K562 (cell line): ENCODE data around the gene MIEF1. TPM values are rescaled to one million over a fixed set of nuclear protein-coding genes. Genes with fewer than 3 reads are reported as not detected.

ENCODE experiments used
- ATAC-seq: fragments of 200-7000 bp; cut with Tn5 transposase; 3 replicates; pipeline ENCODE4 v1.9.1; 2020; ENCODE audit warnings: moderate library complexity
- BruUV-seq: library from RNA; stranded (reverse); fragments of 400-500 nt; replicated peaks from 2 replicates; lab custom pipeline; 2021; lab: Mats Ljungman, UMichigan
- CTCF ChIA-PET: fragments of 300-600 bp; formaldehyde crosslinking; extraction: SDS; loops from one replicate; lab custom pipeline; 2021; ENCODE audit warnings: low intra/inter-chr PET ratio; lab: Yijun Ruan, JAX
- POLR2A ChIA-PET: fragments of 300-600, 350-650 bp; sonication (Branson Sonifier 250); formaldehyde crosslinking; extraction: SDS; loops from one replicate; lab custom pipeline; 2021; ENCODE audit warnings: antibody characterized with exemption, inconsistent platforms; lab: Yijun Ruan, JAX
- DNase-seq, 4 experiments: peaks; one replicate each; pipeline versions ENCODE4 v3.0.0 to v3.0.0-alpha.2; 2011 to 2018; ENCODE audit warnings: low spot score in 3 of 4, mixed read lengths in 3 of 4; ENCODE audit errors: extremely low read depth in 1 of 4
- FAIRE-seq: peaks from 2 replicates; lab custom pipeline; 2011; peaks lifted over from hg19 to GRCh38; lab: Jason Lieb, UNC
- H2AFZ ChIP-seq: 2 replicates; pipeline ENCODE4 v1.6.0; 2011; ENCODE audit warnings: low read depth, low read length, control low read depth, inconsistent platforms
- H3K27ac ChIP-seq: fragments of 200-600 bp; 3 replicates; pipeline ENCODE4 v1.8.0; 2011; ENCODE audit warnings: low read depth, mild to moderate bottlenecking, control low read depth, inconsistent platforms, low read length, moderate library complexity, mixed read lengths; ENCODE audit errors: extremely low read depth
- H3K27me3 ChIP-seq, 2 experiments: fragments of 300-600 bp in 1 of 2; 2 replicates in 1 of 2; 3 replicates in 1 of 2; pipeline versions ENCODE4 v1.6.0 to v1.8.0; 2011; ENCODE audit warnings: inconsistent platforms in 2 of 2, low read length in 2 of 2, mild to moderate bottlenecking in 1 of 2, mixed read lengths in 1 of 2, moderate library complexity in 1 of 2; ENCODE audit not compliant: control insufficient read depth in 2 of 2, insufficient read depth in 2 of 2
- H3K36me3 ChIP-seq: fragments of 300-600 bp; 3 replicates; pipeline ENCODE4 v1.8.0; 2011; ENCODE audit warnings: mild to moderate bottlenecking, low read length, inconsistent platforms; ENCODE audit not compliant: control insufficient read depth, insufficient read depth
- H3K4me1 ChIP-seq, 2 experiments: fragments of 200-600 bp in 1 of 2; replicated peaks in 1 of 2; 2 replicates in 1 of 2; 3 replicates in 1 of 2; pipeline versions ENCODE4 v1.5.1 to v1.8.0; 2011; ENCODE audit warnings: inconsistent platforms in 2 of 2, low read length in 2 of 2, mild to moderate bottlenecking in 1 of 2, mixed read lengths in 1 of 2, moderate library complexity in 1 of 2; ENCODE audit not compliant: control insufficient read depth in 2 of 2, insufficient read depth in 2 of 2
- H3K4me2 ChIP-seq: 2 replicates; pipeline ENCODE4 v1.6.1; 2011; ENCODE audit warnings: low read length, control low read depth, inconsistent platforms, mixed read lengths; ENCODE audit not compliant: insufficient read depth
- H3K4me3 ChIP-seq: fragments of 200-600 bp; sonication (generic), shearing (Covaris generic); 2 replicates; pipeline ENCODE4 v1.5.1; 2016; ENCODE audit warnings: control low read depth, inconsistent platforms
- H3K79me2 ChIP-seq: fragments of 200-600 bp; 3 replicates; pipeline ENCODE4 v1.8.0; 2011; ENCODE audit warnings: low read length, inconsistent platforms; ENCODE audit not compliant: control insufficient read depth, insufficient read depth
- H3K9ac ChIP-seq, 2 experiments: 2 replicates each; pipeline versions ENCODE4 v1.6.0 to v1.6.1; 2011; ENCODE audit warnings: low read depth in 2 of 2, low read length in 2 of 2, control low read depth in 1 of 2, inconsistent platforms in 1 of 2, mild to moderate bottlenecking in 1 of 2, mixed read lengths in 1 of 2; ENCODE audit not compliant: insufficient read depth in 1 of 2
- H3K9me1 ChIP-seq: one replicate; pipeline ENCODE4 v1.6.0; 2011; ENCODE audit warnings: inconsistent platforms, mild to moderate bottlenecking, low read length, moderate library complexity; ENCODE audit not compliant: control insufficient read depth, insufficient read depth
- H3K9me3 ChIP-seq: replicated peaks from 2 replicates; pipeline ENCODE4 v1.5.1; 2011; ENCODE audit warnings: low read depth, low read length, inconsistent platforms; ENCODE audit not compliant: control insufficient read depth, insufficient read depth
- H4K20me1 ChIP-seq: replicated peaks from 2 replicates; pipeline ENCODE4 v1.6.1; 2011; ENCODE audit warnings: low read length, inconsistent platforms, mixed read lengths; ENCODE audit not compliant: control insufficient read depth, insufficient read depth
- BCLAF1 ChIP-seq, 2 experiments: fragments of 450-650 bp in 1 of 2; IDR thresholded peaks; 2 replicates each; pipeline ENCODE4 v1.6.1; 2011 to 2017; ENCODE audit warnings: low read depth in 2 of 2, antibody characterized with exemption in 1 of 2, borderline replicate concordance in 1 of 2, low read length in 1 of 2, mild to moderate bottlenecking in 1 of 2, mixed read lengths in 1 of 2; ENCODE audit not compliant: control insufficient read depth in 1 of 2
- CBX3 ChIP-seq, 2 experiments: IDR thresholded peaks; 1 replicate in 1 of 2; 2 replicates in 1 of 2; pipeline ENCODE4 v1.6.1; 2012; ENCODE audit warnings: inconsistent platforms in 2 of 2, low read length in 2 of 2, borderline replicate concordance in 1 of 2, control low read depth in 1 of 2
- DMBX1 ChIP-seq: fragments of 250-450 bp; sonication (Bioruptor Pico); IDR thresholded peaks from 2 replicates; pipeline ENCODE4 v1.8.0; 2022; ENCODE audit warnings: inconsistent platforms, mild to moderate bottlenecking, moderate library complexity, borderline replicate concordance
- NFATC3 ChIP-seq: fragments of 450-650 bp; IDR thresholded peaks from 2 replicates; pipeline ENCODE4 v1.6.1; 2017; ENCODE audit warnings: mild to moderate bottlenecking
- NFIC ChIP-seq: fragments of 450-650 bp; IDR thresholded peaks from 2 replicates; pipeline ENCODE4 v1.6.1; 2017; ENCODE audit warnings: mild to moderate bottlenecking, inconsistent platforms
- PML ChIP-seq: IDR thresholded peaks from 2 replicates; pipeline ENCODE4 v1.6.1; 2012; ENCODE audit warnings: low read length, inconsistent platforms
- RBM14 ChIP-seq: fragments of 200-400 bp; formaldehyde crosslinking; IDR thresholded peaks from 2 replicates; pipeline ENCODE4 v1.6.1; 2018; ENCODE audit warnings: low read depth, mild to moderate bottlenecking, low read length, moderate library complexity, borderline replicate concordance; ENCODE audit not compliant: insufficient read depth
- SREBF2 ChIP-seq: sonication (generic); formaldehyde crosslinking; IDR thresholded peaks from 2 replicates; pipeline ENCODE4 v1.4.0; 2020; ENCODE audit warnings: mild to moderate bottlenecking, missing genetic modification reagents
- ZBTB5 ChIP-seq: fragments of 450-650 bp; IDR thresholded peaks from 2 replicates; pipeline ENCODE4 v1.6.1; 2017; ENCODE audit warnings: antibody characterized with exemption
- ZNF23 ChIP-seq: fragments of 250-450 bp; sonication (Bioruptor Pico); IDR thresholded peaks from 2 replicates; pipeline ENCODE4 v1.4.0; 2020; ENCODE audit warnings: mild to moderate bottlenecking
- ZNF644 ChIP-seq: fragments of 200-800 bp; sonication (Bioruptor generic); IDR thresholded peaks from 2 replicates; pipeline ENCODE4 v1.6.1; 2016; ENCODE audit warnings: low read depth, missing genetic modification characterization, missing compliant biosample characterization
- ZNF717 ChIP-seq: fragments of 250-450 bp; sonication (Bioruptor Pico); IDR thresholded peaks from 2 replicates; pipeline ENCODE4 v1.5.0; 2021
- WGBS: fragments of 100-300 bp; shearing (Covaris generic); methylation state at CpG from one replicate; pipeline ENCODE4 v1.1.6; 2016; ENCODE audit warnings: low coverage, mixed read lengths; ENCODE audit not compliant: insufficient coverage; ENCODE audit errors: missing lambda C conversion rate; 5-methylcytosine and 5-hydroxymethylcytosine counted together
- in situ Hi-C: fragments of 300-500 bp; cut with MboI; formaldehyde crosslinking; loops from 4 replicates; pipeline ENCODE4 v1.15.0; 2018; ENCODE audit warnings: inconsistent platforms, mixed read lengths
- intact Hi-C: fragments of 100-400 bp; cut with micrococcal nuclease; formaldehyde crosslinking; loops from 2 replicates; pipeline ENCODE4 v1.14.2; 2022
- polyA plus RNA-seq, 8 experiments: library from polyadenylated mRNA; depleted of rRNA in 4 of 8; stranded (reverse) in 5 of 8; unstranded in 3 of 8; fragments of >200 nt; fragmentation: Nextera tagmentation in 2 of 8; fragmentation: Illumina TruSeq in 1 of 8; extraction: Ambion mirVana in 2 of 8; extraction: Trizol in 1 of 8; gene quantifications; 2 replicates each; pipeline versions ENCODE4 v1.2.1 to v1.2.3, GENCODE V29; 2011 to 2014; ENCODE audit warnings: inconsistent platforms in 1 of 8, missing spikeins in 1 of 8
- total RNA-seq, 7 experiments: library from RNA; depleted of rRNA in 6 of 7; stranded (reverse); fragments of >200 nt in 6 of 7; fragmentation: Illumina TruSeq in 2 of 7; extraction: Trizol in 2 of 7; gene quantifications; 2 replicates each; pipeline versions ENCODE4 v1.2.1 to v1.2.3, GENCODE V29; 2011 to 2021; ENCODE audit warnings: low replicate concordance in 1 of 7

MIEF1 gene
- total and polyA plus RNA-seq, 9 of the 15 experiments (the other 6 are each of a cell fraction or from before 2014, with no cell fraction given) = 10.9 to 51.8 (median 25.5) TPM

GRCh38 chr22:39493759-39494158, 8.3 kb upstream of the MIEF1 start:
- no TSS peak for BruUV-seq
- intact Hi-C loops = no loop called here

More at GRCh38 chr22:39493759-39494158, 8.3 kb upstream of the MIEF1 start:
- DNase-seq (no peak), ATAC-seq (no peak), FAIRE-seq (no peak)
- ChIA-PET CTCF (interaction anchor here (0.7 to 2.8 kb wide), 3 partner anchors 21 to 37 kb away, joined by 3 to 18 read pairs (median 8); no protein-coding TSS in a partner anchor), POLR2A (interaction anchor here (0.7 to 1.0 kb wide), 3 partner anchors 29 to 182 kb away, joined by 3 to 4 read pairs (median 3); no protein-coding TSS in a partner anchor)
- in situ Hi-C loops = no loop called here
- H3K4me2 ChIP-seq = no peak overlapping the region
- no peak overlapping the region for H3K9ac ChIP-seq
- no peak overlapping the region for H3K27ac ChIP-seq
- peaks cover 10% of the 10 kb centered on the region; the same call in 2 of the 3 replicates for H3K79me2 ChIP-seq
- no peaks in the 10 kb centered on the region for H3K9me1 ChIP-seq
- no peaks in the 10 kb centered on the region for H3K9me3 ChIP-seq
- no peak overlapping the region for H2AFZ ChIP-seq
- 9% methylated on average over 4 of the region's 4 CpGs for WGBS
- no peaks in the 10 kb centered on the region for H3K36me3 ChIP-seq
- TF ChIP-seq RBM14 = no peak
- TF ChIP-seq CBX3 (IDR thresholded peaks at IDR 0.05; ENCODE audit: borderline replicate concordance in 1 of 2, low read length in 2 of 2) = no peak
- no peak for TF ChIP-seq SREBF2 (CRISPR knock-in tag)
- TF ChIP-seq ZNF644 (tag) = no peak
- no peak for TF ChIP-seq ZNF23 (CRISPR knock-in tag)
- TF ChIP-seq ZNF717 (CRISPR knock-in tag) = no peak
- TF ChIP-seq ZBTB5 = no peak
- no peak for TF ChIP-seq DMBX1 (CRISPR knock-in tag)
- TF ChIP-seq PML = no peak
- no peak for TF ChIP-seq BCLAF1 (IDR thresholded peaks at IDR 0.05; ENCODE audit: borderline replicate concordance in 1 of 2, control insufficient read depth in 1 of 2, low read depth in 2 of 2, low read length in 1 of 2)
- no peak for TF ChIP-seq NFATC3
- TF ChIP-seq NFIC = no peak
- TF ChIP-seq, all 486 proteins: peak for 0
- Histone ChIP-seq H3K4me3 (no peak overlapping the region), H3K27me3 (no peaks in the 10 kb centered on the region), H3K4me1 (peaks cover 27 to 28% of the 10 kb centered on the region in 2 experiments), H4K20me1 (no peaks in the 10 kb centered on the region)
